GM12874 (cell line): ENCODE results near the gene LHFPL6.

Source experiments
- CTCF ChIP-seq: IDR thresholded peaks from 2 replicates; pipeline ENCODE4 v1.5.1; 2011; ENCODE audit warnings: low read depth, mild to moderate bottlenecking, control low read depth, low read length, moderate library complexity; ENCODE audit not compliant: insufficient read depth

The LHFPL6 gene

GRCh38 chr13:39596176-39596575 is 6.8 kb downstream of the LHFPL6 start:
- no peak for TF ChIP-seq CTCF

DNA sequence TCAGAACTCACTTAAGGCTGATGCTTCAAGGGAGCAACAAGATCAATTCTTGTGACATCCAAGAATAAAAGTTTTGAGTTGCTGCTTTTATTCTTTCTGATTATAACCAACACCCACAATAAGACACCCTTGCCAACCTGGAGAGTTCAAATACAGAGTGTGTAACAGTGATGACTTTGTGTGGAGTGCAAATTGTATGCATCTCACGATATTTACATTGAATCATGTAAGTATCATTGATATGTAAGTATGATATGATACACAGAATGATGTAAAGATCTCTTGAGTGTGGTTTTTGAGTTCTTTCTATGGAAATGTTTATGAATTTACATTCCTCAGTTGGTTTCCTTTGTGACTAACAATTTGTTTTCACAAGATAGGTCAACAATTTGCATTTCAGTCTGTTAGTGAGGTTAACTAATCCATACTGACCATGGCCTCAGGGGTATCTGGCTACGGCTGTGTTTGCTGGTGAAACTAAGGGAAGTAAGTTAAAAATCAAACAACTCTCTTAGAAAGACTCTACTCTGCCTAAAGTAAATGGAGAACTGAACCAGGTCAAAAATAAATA is 12.4 kb downstream of the LHFPL6 start:
- no peak for TF ChIP-seq CTCF

- no peak for TF ChIP-seq CTCF
Measured at GRCh38 chr13:39588384-39588783, 14.6 kb downstream of the LHFPL6 start.

- TF ChIP-seq CTCF = no peak
Measured at GRCh38 chr13:39587939-39588338, 15.1 kb downstream of the LHFPL6 start.

- no peak for TF ChIP-seq CTCF
Measured at GRCh38 chr13:39586958-39587605, 15.9 kb downstream of the LHFPL6 start.

- no peak for TF ChIP-seq CTCF
Measured at GRCh38 chr13:39586151-39586550, 16.8 kb downstream of the LHFPL6 start.

- no peak for TF ChIP-seq CTCF
Measured at GRCh38 chr13:39585219-39585618, 17.8 kb downstream of the LHFPL6 start.
